ENCODE data around the gene RASA3.
A peak's percentile ranks its signal among the peaks of the same experiment; 100 is the strongest.
"Not testable (repeated sequence)": the region's sequence is repeated elsewhere in the genome, so short reads cannot be mapped to it uniquely, and the experiment has no call there.

The RASA3 gene

DNA sequence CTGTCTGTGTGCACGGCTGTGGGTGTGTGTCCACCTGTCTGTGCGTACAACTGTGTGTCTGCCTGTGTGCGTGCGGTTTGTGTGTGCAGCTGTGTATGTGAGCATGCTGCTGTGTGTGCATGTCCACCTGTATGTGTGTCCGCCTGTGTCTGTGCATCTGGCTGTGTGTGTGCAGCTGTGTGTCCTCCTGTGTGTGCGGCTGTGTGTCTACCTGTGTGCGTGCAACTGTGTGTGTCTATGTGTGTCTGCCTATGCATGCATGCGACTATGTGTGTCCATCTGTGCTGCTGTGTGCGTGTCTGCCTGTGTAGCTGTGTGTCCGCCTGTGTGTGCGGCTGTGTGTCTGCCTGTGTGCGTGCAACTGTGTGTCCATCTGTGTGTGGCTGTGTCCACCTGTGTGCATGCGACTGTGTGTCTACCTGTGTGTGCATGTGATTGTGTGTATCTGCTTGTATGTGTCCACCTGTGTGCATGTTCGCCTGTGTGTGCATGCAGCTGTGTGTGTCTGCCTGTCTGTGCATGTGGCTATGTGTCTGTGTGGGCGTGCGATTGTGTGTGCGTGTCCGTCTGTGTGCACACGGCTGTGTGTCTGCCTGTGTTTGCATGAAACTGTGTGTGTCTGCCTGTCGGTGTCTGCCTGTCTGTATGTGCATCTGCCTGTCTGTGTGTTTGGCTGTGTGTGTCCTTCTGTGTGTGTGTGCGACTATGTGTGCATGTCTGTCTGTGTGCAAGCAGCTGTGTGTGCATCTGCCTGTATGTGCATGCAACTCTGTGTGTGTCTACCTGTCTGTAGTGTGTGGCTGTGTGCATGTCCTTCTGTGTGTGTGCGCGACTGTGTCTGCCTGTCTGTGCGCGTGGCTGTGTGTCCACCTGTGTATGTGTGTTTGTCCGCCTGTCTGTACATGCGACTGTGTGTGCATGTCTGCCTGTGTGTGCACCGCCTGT is 101.5 kb downstream of the RASA3 start:
- no peak for DNase-seq

DNA sequence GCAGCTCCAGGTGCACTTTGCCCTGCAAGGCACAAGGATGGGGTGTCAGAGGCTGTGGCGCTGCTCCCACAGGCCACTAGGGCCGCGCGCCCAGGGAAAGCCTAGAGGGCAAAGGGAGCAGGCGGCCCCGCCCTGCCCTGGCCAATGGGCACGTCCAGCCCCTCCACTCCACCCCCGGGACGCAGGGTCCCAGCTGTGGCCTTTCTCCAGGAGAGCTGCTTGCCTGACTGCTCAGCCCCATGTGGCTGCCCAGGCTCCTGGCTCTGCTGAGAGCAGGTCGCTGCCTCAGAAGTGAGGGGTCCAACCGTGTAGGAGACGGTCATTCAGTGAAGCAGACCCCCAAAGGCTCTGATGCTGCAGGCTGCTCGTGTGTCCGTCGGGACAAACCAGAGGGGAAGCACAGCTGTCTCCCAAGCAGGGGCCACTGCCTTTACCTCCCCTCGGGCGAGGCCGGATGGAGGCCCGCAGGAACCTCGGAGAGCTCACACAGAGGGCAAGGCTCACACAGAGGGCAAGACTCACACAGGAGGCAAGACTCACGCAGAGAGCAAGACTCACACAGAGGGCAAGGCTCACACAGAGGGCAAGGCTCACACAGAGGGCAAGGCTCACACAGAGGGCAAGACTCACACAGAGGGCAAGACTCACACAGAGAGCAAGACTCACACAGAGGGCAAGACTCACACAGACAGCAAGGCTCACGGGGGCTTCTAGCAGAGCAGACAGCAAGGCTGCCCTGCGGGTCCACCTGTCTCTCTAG is 102.4 kb downstream of the RASA3 start:
- no peak for DNase-seq

DNA sequence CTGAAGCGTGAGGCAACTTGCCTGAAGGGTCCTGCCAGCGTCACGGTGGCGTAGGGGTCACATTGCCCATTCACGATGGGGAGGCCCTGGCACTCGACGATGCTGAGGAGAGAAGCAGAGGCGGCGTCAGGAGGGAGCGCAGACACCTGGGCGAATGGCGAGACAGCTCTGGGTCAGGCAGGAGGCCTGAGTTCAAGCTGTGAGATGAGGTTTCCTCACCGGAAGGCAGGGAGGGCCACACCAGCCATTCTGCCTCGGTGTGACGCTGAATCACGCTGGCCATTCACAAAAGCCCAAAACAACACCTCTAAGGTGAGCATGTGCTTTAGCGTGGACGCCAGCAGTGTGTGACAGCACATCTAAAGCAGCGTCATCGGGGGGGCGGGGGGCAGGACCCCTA is 104.6 kb downstream of the RASA3 start:
- no peak for DNase-seq

DNA sequence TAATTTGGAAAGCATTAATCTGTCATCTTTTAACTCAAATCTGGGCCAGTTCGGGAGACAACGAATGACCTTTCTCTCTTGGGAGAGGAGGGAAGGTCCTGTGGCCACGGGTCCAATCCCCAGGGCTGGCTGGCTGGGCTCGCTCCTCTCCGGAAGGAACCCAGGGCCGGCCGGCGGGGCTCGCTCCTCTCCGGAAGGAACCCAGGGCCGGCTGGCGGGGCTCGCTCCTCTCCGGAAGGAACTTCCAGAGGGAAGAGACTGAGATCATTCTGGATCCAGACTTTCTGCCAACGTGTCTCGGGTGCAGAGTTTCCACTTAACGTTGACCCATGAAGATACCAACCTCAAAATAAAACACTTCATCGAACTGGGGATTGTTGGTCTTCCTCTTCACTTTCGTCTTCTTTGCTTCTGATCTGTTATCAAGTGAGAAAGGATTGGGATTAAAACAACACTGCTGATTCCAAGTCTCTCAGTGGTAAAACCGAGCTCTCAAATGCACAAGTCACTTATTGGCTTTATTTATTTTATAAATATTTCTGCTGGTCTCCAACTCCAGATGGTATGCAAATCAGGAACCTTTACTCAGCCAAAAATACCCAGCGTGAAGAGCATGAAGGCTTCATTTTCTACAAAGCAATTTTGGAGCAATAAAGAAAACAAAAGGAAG is 105.2 kb downstream of the RASA3 start:
- DNase-seq, result no peak

DNA sequence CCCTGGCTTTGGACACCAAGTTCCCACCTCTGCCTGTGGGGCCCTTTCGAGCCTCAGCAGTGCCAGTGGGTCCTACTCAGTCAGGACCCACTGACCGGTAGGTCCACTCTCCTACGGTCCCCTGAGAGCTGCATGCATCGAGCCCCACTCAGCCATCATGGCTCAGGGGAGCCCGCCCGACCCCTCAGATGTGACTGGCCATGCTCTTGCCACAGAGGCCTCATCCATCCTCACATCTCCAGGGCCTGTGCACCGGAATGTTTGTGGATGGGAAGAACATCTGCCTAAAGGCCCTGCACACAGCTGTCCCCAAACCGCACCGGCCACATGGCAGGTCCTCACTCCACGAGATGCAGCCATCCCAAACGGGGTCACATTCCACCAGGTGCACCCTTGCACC is 105.9 kb downstream of the RASA3 start:
- DNase-seq, result no peak

DNA sequence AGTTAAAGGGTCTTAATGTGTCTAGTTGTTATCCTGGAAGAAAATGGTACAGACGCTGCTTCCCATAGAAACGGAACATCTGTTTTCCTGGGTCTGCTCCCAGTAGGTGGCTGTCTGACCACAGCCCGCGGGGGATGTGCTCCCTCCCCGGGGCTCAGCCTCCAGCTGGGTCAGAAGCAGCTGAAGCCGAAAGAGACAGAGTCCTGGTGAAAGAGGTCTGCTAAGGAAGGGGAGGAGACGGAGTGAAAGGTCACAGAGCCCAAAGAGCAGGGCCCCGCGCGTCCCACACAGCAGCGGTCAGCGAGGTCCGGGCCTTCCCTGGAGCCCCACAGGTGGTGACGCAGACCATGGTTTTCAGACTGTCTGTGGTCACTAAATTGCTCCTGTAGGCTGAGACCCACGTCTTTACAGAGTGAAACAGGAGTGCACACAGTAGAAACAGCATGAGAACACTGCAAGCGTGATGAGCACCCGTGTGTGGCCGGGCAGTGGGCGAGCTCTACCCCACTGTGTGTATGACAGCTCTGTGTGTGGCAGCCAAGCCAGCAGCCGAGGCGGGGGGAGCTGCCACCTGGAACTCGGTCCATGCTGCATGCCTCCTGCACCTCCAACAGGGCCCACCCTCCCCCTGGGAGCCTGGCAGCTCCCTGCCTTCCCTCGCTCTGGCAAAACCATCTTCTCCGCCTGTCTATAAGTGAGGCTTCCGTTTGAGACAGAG is 106.5 kb downstream of the RASA3 start:
- DNase-seq, result no peak

DNA sequence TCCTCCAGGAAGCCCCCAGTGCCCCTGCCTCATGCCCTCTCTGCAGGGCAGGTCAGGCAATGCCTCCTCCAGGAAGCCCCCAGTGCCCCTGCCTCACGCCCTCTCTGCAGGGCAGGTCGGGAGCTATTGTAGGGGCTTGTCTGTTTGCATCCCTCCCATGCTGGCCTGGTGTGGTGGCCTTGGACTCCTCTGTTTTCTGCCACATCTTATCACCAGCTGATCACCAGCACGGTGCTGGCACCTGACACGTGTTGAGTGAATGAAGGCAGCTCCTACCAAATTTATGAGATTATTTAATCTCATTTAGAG is 107.1 kb downstream of the RASA3 start:
- no peak for DNase-seq

DNA sequence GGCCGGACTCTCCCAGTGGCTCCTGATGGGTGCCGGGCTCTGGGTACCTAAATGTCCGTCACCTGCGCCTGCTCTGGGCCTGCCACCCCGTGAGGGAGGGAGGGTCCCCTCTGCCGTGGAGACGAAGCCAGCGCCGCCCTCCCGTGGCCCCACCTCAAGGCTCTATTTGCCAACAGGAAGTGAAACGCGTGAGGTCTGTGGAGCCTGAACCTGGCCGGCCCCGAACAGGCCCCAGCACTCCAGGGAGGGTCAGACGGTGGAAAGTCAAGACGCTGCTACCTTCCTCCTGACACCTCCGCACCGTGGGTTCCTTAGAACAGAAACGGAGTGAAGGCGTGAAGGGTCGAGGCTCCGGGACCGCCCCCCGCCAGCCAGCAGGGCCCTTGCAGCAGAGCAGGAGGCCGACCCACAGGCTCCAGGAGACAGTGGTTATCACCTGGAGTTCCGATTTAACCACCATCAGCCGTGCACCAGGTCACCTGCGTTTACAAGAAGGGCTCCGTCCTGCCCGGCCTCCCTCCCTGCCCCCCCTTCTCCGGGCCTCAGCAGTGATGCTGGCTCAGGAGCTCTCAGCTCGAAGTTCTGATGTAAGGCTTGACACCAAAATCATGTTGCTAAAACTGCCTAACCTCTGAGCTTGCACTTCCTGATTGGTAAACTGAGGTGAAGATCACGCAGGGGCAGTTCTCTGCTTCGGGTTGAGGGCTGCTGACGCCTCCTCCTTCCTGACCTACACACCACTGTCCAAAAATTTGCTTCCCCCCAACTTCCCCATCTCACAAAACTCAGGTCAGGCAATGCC is 107.6 kb downstream of the RASA3 start:
- no peak for DNase-seq

DNA sequence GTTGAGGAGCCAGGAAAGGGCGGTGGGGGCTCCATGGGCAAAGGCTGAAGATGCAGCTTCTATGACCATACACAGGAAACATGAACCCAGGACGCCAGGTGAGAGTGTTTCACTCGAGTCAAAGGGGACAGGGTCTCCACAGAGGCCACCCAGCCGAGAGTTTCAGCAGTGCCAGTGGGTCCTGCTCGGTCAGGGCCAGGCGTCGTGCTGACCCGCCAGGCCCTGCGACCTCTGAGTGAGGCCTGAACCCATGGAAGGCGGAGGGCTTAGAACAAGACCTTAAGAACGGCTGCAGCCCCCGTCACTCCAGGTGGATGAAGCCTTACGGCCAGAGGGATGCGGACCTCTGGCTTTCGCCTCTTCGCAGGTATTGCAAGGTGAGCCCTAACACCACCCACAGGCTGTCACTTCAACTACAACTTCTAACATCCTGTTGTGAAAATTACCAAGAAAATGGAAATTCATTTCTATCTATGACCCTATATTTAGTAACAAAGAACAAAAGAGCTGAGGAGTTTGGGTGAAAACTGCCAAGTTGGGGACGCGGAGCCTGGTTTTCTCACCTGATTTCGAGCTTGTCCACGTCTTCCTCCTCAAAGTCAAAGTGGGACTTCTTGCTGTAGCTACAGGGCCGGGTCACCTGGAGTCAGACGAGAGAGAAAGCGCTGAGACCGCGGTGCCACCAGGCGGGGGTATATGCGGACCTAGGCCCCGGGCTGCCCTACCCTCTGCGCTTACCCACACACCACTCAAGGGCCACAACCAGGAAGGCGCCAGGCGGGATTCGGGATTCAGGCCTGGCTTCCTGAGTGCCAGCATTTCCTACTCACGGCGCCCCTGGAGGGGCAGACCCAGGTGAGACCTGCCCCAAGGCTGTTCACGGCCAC is 108.5 kb downstream of the RASA3 start:
- DNase-seq, result no peak

DNA sequence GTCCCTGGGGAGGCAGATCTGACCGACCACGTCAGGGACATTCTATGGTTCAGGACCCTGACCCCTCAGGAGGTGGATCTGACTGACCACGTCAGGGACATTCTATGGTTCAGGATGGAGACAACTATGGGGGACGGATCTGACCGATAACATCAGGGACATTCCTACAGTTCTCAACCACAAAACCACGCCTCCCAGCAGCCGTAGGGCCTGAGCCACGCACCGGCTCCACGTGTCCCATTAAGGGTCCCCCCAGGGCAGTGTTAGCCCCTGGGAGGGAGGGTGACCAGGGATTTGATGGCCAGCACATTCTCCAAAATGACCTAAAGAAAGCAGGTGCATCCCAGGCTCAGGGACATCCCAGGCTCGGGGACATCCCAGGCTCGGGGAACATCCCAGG is 109.5 kb downstream of the RASA3 start:
- no peak for DNase-seq

DNA sequence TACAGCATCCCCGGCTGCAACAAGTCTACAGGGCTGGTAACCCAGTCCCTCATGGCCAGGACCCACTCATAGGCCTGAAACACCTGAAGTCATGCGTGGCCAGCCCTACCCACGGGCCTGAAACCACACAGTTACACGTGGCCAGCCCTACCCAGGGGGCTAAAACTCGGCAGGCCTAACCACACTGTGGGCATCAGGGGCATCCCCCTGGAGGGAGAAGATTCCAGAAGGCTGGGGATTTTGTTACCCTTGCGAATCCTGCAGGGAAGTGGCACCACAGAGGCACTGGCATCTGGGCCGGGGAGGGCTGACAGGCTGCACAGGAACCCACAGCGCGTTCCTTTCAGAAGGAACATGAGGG is 110.1 kb downstream of the RASA3 start:
- DNase-seq, result no peak

DNA sequence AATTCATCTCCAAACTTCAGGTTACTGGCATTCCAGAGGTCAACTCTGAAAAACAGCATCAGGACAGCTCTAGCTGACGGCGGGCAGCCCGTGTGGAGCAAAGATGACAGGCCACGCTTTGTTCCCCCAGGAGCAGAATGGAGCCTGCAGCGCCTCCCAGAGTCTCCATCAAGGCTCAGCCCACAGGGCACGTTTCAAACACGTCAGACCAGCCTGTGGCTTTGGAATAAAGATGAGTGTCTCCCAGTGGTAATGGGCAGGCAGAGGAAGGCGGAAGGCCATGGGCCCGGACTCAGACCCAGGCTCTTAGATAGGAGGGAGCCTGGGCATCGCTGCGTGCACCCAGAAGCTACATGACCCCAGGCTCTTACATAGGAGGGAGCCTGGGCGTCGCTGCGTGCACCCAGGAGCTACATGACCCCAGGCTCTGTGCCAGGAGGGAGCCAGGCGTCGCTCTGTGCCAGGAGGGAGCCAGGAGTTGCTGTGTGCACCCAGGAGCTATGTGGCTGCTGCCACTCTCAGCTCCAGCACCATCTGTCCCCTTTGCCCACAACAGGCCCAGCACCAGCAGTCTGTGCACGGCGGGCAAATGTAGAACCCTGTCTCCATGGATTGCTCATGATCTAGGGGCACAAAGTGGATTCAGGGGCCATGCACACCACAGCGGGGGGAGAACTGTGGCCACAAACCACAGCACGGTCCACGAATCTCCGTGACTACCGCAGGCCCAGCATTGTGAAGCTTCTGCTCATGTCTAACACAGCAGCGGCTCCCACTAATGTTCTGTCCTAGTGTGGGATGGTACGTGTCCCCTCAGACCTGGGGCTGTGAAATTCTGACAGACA is 110.7 kb downstream of the RASA3 start:
- DNase-seq, result no peak

DNA sequence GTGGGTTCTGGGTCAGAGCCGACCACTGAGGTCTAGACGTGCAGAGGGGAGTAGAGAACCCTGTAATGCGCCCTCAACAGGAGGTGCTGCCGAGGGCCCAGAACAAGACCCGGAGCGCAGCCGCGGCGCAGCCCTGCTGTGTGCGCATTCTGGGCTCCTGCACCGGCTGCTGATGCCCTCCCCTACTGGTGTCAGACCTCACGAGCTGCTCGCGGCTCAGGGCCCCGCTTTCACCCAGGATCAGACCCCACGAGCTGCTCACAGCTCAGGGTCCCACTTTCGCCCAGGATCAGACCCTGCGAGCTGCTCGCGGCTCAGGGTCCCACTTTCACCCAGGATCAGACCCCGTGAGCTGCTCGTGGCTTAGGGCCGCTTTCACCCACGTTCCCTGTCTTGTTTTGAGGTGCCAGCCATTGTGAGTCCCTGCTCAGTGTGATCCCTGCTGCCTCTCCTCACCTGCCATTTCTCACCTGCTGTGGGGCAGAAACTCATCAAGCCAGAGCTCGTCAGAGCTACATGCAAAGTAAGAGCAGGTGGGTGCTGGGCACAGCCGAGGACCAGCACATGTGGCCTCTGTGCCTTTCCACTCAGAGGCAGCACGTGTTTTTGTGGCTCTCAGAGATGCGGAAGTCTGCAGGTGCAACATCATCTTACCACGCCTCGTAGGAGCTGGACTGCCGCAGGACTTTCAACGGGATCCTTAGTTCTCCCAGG is 111.5 kb downstream of the RASA3 start:
- no peak for DNase-seq

DNA sequence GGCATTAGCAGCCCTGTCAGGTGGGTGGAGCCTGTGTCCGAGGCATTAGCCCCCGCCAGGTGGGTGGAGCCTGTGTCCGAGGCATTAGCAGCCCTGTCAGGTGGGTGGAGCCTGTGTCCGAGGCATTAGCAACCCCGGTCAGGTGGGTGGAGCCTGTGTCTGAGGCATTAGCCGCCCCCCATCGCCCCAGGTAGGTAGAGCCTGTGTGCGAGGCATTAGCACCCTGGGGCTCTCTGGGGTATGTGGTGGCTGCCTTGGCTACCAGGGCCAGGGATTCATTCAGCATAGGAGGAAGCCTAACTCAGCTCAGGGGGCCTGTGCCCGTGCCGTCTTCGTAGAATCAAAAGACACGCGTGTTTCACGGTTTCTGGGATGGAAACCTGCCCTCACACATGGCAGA is 112.3 kb downstream of the RASA3 start:
- DNase-seq, result not testable (repeated sequence)

DNA sequence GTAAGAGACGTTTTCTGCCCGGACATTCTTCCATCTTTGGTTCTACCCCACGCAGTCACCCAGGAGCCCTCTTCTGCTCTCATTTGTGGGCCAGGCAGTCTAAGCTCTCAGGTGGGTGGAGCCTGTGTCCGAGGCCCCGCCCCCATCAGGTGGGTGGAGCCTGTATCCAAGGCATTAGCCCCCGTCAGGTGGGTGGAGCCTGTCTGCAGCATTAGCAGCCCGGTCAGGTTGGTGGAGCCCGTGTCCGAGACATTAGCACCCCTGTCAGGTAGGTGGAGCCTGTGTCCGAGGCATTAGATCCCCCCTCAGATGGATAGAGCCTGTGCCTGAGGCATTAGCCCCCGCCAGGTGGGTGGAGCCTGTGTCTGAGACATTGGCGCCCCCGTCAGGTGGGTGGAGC is 113.1 kb downstream of the RASA3 start:
- DNase-seq, result peak; percentile 23 to 32

DNA sequence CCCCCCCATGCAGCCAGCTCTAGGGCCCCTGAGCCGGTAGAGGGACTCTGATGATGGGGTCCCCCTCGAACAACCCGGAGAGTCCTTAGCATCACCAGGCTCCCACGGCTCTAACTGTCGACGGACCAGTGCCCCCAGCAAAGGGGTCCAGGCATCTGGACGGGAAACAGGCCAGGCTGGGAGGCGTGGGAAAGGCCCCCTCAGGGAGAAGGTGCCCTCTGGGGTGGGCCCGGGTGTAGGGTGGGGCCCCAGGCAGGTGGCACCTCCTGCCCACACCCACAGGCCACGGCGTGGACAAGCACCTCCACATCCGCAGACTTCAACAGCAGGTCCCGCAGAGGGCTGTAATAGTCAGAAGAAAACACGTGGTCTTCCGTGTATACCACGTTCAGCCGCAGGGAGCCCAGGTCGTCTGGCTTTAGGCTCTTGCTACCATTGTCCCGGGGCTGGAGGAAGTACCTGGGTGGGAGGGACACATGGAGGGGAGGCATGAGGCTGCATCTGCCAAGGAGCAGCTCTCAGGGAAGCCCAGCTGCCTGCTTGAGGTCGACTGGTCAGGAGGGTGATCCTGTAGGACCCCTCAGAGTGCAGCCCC is 113.9 kb downstream of the RASA3 start:
- DNase-seq, result no peak

DNA sequence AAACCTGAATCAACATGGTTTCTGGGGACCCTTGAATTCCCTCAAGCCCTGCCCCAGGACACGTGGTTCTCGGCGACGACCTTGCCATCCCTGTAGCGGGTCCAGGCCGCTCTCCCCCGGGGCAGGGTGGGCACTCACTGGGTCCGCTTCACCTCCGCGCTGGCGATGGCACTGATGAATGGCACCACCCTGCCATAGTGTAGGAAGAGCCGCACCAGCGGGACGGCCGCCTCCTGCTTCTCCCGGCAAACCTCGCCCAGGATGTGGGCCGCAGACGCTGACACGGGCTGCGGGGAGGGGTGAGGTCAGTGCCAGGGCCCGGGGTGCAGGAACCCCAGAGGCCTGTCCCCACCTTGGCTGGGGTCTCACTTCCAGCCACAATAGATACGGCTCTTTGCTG is 114.5 kb downstream of the RASA3 start:
- no peak for DNase-seq

DNA sequence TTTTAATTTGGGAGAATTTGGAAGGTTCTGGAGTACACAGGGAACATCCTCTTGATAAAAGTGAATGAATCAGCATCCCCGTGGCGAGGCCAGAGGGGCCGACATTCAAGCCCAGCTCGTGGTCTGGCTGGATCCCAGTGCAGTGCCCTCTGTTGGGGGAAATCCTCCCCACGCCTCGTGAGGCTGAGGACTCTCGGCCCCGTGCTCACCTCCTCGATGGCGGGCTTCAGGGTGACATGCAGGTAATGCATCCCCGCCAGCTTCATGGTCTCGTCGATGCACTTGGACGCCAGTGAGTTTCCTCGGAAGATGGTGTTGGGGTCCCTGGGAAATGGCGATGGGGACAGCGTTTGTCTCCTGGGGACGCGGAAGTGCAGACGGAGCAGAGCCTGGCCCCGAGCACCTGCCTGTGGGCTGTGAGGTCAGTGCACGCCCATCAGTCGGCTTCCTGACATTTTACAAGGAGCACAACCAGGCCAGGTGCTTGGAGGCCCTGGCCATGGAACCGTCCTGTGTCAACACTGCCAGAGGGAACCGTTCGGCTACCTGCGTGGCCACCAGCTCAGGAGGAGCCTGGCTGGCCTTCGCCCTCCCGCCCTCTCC is 115.3 kb downstream of the RASA3 start:
- DNase-seq, result no peak

Measured in activated CD4-positive, alpha-beta T cell treated with anti-CD3 and anti-CD28 coated beads for 4 hours (primary cell).